RWPE1 (cell line): ENCODE measurements around the gene RENBP.
A peak's percentile ranks its signal among the peaks of the same experiment; 100 is the strongest.

ENCODE experiments used
- CTCF ChIA-PET: fragments of 350-600 bp; sonication (Branson Sonifier 250); formaldehyde crosslinking; extraction: SDS; loops from one replicate; lab custom pipeline; 2021; lab: Yijun Ruan, JAX
- POLR2A ChIA-PET: fragments of 400-600 bp; formaldehyde crosslinking; extraction: SDS; loops from one replicate; lab custom pipeline; 2020; ENCODE audit warnings: antibody characterized with exemption; ENCODE audit not compliant: low non-redundant PET; lab: Yijun Ruan, JAX
- DNase-seq: peaks from one replicate; pipeline ENCODE4 v3.0.0; 2012; ENCODE audit warnings: low spot score
- H3K27ac ChIP-seq: fragments of 450-650 bp; 2 replicates; pipeline ENCODE4 v1.5.1; 2017
- CTCF ChIP-seq: fragments of 450-650 bp; conservative IDR thresholded peaks from 2 replicates; pipeline ENCODE4 v1.5.1; 2017; ENCODE audit warnings: low read depth, mild to moderate bottlenecking

Gene RENBP

GRCh38 chrX:153901753-153902140 is 42.7 kb downstream of the RENBP start:
- peak overlapping the region; percentile 89 for H3K27ac ChIP-seq
- TF ChIP-seq CTCF = no peak
- CTCF ChIA-PET = interaction anchor here (1.0 kb wide), 1 partner anchor 21 kb away, joined by 3 read pairs; no protein-coding TSS in a partner anchor
- DNase-seq = no peak
- POLR2A ChIA-PET = no interaction called here

- peak overlapping the region; percentile 89 for H3K27ac ChIP-seq
- ChIA-PET POLR2A (no interaction called here), CTCF (interaction anchor here (0.7 to 1.0 kb wide), 3 partner anchors 22 to 345 kb away, joined by 3 to 8 read pairs (median 3); partner anchors contain the start of gene DUSP9)
- DNase-seq = peak; percentile 81
- TF ChIP-seq CTCF = no peak
Observed at GRCh38 chrX:153900831-153901752, 43.4 kb downstream of the RENBP start.

- POLR2A ChIA-PET = no interaction called here
- no peak for TF ChIP-seq CTCF
- H3K27ac ChIP-seq = no peak overlapping the region
- DNase-seq = no peak
- CTCF ChIA-PET = no interaction called here
Observed at GRCh38 chrX:153897899-153898298, 46.5 kb downstream of the RENBP start.

- H3K27ac ChIP-seq = no peak overlapping the region
- no peak for DNase-seq
- POLR2A ChIA-PET = no interaction called here
- CTCF ChIA-PET = no interaction called here
- TF ChIP-seq CTCF = no peak
Observed at GRCh38 chrX:153889123-153889522, 55.3 kb downstream of the RENBP start.

- no peak for TF ChIP-seq CTCF
- H3K27ac ChIP-seq = no peak overlapping the region
- POLR2A ChIA-PET = no interaction called here
- CTCF ChIA-PET = no interaction called here
- no peak for DNase-seq
Observed at GRCh38 chrX:153888344-153888743, 56.1 kb downstream of the RENBP start.

- no peak for TF ChIP-seq CTCF
- no peak overlapping the region for H3K27ac ChIP-seq
- no peak for DNase-seq
- ChIA-PET POLR2A (no interaction called here), CTCF (no interaction called here)
Observed at GRCh38 chrX:153887385-153887784, 57.1 kb downstream of the RENBP start.
